ENCODE results near the gene APOL2.

Gene APOL2

DNA sequence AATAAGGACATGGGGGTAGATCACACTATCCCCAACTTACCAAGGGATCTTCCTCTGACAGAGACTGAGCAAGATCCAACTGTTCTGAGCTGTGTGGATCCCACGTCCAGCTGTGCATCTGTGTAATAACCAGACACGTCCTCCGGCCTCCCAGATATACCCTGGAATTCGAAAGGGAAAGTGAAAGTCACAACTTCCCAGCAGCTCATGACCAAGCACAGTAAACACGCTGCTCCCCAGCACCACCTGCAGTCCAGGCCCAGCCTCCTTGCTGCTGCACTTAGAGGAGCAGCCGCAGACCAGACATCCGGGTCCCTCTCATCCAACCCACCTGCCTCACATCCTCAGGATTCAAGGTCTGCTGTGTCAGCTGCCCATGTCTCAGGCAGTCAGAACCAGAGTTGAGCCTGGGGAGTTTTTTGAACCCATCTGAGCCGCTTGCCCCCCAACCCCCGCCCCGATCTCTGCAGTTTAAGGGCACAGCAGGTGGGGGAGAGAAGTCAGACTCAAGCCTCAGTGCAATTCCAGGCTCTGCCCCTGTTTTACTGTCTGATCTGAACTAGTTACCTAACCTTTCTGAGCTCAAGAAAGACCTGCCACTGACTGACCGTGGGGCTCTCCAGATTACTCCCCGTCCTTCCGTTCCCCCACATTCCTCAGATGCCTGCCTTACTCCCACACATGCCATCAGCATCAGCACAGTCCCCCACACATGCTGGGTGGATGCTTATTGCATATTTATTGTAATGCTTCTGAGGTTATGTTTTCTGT is at the start of gene APOL2:
Gene APOL2, minus strand, starts transcription at position 127 of the 771 bp plus-strand sequence. CDS start 6,365 bp downstream, outside the sequence.
- Histone ChIP-seq H3K27me3 (ENCODE audit: control insufficient read depth, insufficient read depth, low read length) (no peaks in the 10 kb centered on the region), H3K36me3 (ENCODE audit: control insufficient read depth, insufficient read depth, low read length) (no peaks in the 10 kb centered on the region), H3K4me3 (ENCODE audit: low read length) (peak within 1 kb of the TSS; percentile 80), H3K9ac (ENCODE audit: low read length) (peak within 1 kb of the TSS; percentile 80), H3K4me1 (ENCODE audit: control insufficient read depth, insufficient read depth, low read length) (peaks cover 39% of the 10 kb centered on the region), H3K27ac (ENCODE audit: low read depth, low read length) (peak within 1 kb of the TSS; percentile 95)

DNA sequence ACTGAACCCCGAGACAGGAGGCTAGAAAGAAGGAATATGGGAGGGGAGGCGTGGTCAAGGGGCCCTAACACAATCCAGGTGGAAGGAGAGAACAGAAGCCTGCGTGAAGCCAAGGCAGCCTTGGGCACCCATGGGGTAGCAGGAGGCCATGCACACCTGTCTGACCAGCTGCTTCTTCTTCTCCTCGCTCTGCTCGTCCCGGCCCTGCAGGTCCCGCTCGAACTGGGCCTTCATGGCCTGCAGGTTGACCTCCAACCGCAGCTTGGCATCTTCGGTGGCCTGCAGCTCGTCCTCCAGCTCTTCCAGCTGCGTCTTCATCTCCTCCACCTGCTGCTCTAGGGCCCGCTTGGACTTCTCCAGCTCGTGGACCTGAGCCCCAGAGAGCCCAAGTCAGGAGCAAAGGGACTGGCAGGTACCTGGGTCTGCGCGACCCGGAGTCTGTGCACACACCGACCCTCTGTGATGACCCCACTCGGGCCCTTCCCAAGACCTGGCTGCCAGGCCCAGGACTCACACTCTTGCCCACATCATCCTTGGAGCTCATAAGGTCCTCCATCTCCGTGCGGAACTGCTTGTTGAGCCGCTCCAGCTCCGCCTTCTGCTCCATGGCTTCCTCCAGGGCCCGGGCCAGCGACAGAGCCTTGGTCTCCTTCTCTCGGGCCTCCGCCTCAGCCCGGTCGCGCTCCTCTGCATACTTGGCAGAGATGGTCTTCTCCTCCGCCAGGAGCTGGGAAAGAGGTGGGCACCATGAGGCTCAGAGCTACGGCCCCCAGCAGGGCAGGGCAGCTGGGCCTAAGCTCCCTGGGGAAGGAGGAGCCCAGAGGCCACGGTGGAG is 49.5 kb upstream of the APOL2 start:
- Histone ChIP-seq H3K4me1 (ENCODE audit: control insufficient read depth, insufficient read depth, low read length) (peaks cover 4% of the 10 kb centered on the region), H3K36me3 (ENCODE audit: control insufficient read depth, insufficient read depth, low read length) (peaks cover 81% of the 10 kb centered on the region), H3K4me3 (ENCODE audit: low read length) (no peak overlapping the region), H3K27me3 (ENCODE audit: control insufficient read depth, insufficient read depth, low read length) (no peaks in the 10 kb centered on the region), H3K9ac (ENCODE audit: low read length) (no peak overlapping the region), H3K27ac (ENCODE audit: low read depth, low read length) (peak overlapping the region; percentile 62)

DNA sequence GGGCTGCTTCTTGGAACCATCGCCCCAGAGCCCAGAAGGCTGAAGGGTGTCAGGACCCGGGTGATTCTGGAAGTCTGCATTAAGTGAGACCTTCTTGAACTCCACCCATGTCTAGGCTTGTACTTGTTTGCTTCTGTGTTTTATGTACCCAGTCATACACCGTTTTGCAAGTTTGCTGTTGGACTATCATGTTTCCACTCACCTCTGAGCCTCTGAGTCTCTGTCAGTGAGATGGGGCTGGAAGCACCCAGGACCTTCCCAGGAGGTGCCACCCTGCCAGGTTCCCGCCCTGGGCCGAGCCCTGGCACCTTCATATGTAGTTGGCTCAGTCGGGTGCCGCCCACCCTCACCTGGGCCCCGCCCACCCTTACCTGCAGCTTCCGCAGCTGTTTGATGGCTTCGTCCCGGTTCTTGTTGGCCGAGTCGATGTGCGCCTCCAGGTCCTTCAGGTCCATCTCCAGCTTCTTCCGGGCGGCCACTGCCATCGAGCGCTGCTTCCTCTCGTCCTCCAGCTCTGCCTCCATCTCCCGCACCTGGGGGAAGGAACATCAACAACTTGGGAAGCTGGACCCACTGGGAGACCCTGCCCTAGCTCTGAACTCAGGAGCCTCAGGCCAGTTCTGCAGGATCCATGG is 48.7 kb upstream of the APOL2 start:
- peak overlapping the region; percentile 62 for H3K27ac ChIP-seq (ENCODE audit: low read depth, low read length)
- peaks cover 4% of the 10 kb centered on the region for H3K4me1 ChIP-seq (ENCODE audit: control insufficient read depth, insufficient read depth, low read length)

GRCh38 chr22:36286096-36286957 is 47.0 kb upstream of the APOL2 start:
- Histone ChIP-seq H3K9ac (ENCODE audit: low read length) (no peak overlapping the region), H3K36me3 (ENCODE audit: control insufficient read depth, insufficient read depth, low read length) (peaks cover 79% of the 10 kb centered on the region)

More for the DNA sequence above, 48.7 kb upstream of the APOL2 start:
- H3K27me3 ChIP-seq (ENCODE audit: control insufficient read depth, insufficient read depth, low read length) = no peaks in the 10 kb centered on the region
- no peak overlapping the region for H3K9ac ChIP-seq (ENCODE audit: low read length)
- no peak overlapping the region for H3K4me3 ChIP-seq (ENCODE audit: low read length)
- H3K36me3 ChIP-seq (ENCODE audit: control insufficient read depth, insufficient read depth, low read length) = peaks cover 79% of the 10 kb centered on the region

GRCh38 chr22:36285545-36285944 is 46.2 kb upstream of the APOL2 start:
- Histone ChIP-seq H3K27me3 (ENCODE audit: control insufficient read depth, insufficient read depth, low read length) (no peaks in the 10 kb centered on the region), H3K4me1 (ENCODE audit: control insufficient read depth, insufficient read depth, low read length) (peaks cover 4% of the 10 kb centered on the region), H3K4me3 (ENCODE audit: low read length) (no peak overlapping the region), H3K9ac (ENCODE audit: low read length) (no peak overlapping the region), H3K36me3 (ENCODE audit: control insufficient read depth, insufficient read depth, low read length) (peaks cover 84% of the 10 kb centered on the region), H3K27ac (ENCODE audit: low read depth, low read length) (peak overlapping the region; percentile 92)

More at GRCh38 chr22:36286096-36286957, 47.0 kb upstream of the APOL2 start:
- Histone ChIP-seq H3K4me3 (ENCODE audit: low read length) (no peak overlapping the region), H3K27ac (ENCODE audit: low read depth, low read length) (peak overlapping the region; percentile 92), H3K27me3 (ENCODE audit: control insufficient read depth, insufficient read depth, low read length) (no peaks in the 10 kb centered on the region), H3K4me1 (ENCODE audit: control insufficient read depth, insufficient read depth, low read length) (peaks cover 4% of the 10 kb centered on the region)

GRCh38 chr22:36285017-36285416 is 45.7 kb upstream of the APOL2 start:
- H3K27ac ChIP-seq (ENCODE audit: low read depth, low read length) = peak overlapping the region; percentile 92
- no peak overlapping the region for H3K4me3 ChIP-seq (ENCODE audit: low read length)
- H3K4me1 ChIP-seq (ENCODE audit: control insufficient read depth, insufficient read depth, low read length) = peaks cover 4% of the 10 kb centered on the region
- H3K36me3 ChIP-seq (ENCODE audit: control insufficient read depth, insufficient read depth, low read length) = peaks cover 84% of the 10 kb centered on the region
- H3K27me3 ChIP-seq (ENCODE audit: control insufficient read depth, insufficient read depth, low read length) = no peaks in the 10 kb centered on the region
- no peak overlapping the region for H3K9ac ChIP-seq (ENCODE audit: low read length)

DNA sequence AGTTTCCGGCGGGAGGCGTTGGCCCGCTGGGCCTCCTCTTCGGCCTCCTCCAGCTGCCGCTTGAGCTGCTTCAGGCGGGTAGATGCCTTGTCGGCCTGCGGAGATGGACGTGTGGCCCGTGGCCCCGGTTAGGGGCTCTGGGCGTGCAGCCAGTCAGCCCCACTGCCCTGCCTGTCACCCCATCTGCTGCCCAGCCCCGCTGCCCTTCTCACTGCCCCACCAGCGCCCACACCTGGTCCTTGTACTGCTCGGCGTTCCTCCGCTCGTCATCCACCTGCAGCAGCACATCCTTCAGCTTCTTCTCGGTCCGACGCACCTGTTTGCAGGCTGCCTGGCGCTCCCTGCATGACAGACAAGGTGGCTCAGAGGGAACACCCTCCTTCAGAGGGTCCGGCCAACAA is 44.8 kb upstream of the APOL2 start:
- Histone ChIP-seq H3K36me3 (ENCODE audit: control insufficient read depth, insufficient read depth, low read length) (peaks cover 76% of the 10 kb centered on the region), H3K27ac (ENCODE audit: low read depth, low read length) (peak overlapping the region; percentile 92), H3K4me1 (ENCODE audit: control insufficient read depth, insufficient read depth, low read length) (peaks cover 4% of the 10 kb centered on the region)

GRCh38 chr22:36282328-36282831 is 43.1 kb upstream of the APOL2 start:
- H3K9ac ChIP-seq (ENCODE audit: low read length) = no peak overlapping the region
- H3K4me3 ChIP-seq (ENCODE audit: low read length) = no peak overlapping the region
- H3K4me1 ChIP-seq (ENCODE audit: control insufficient read depth, insufficient read depth, low read length) = peaks cover 4% of the 10 kb centered on the region
- peaks cover 60% of the 10 kb centered on the region for H3K36me3 ChIP-seq (ENCODE audit: control insufficient read depth, insufficient read depth, low read length)
- no peak overlapping the region for H3K27ac ChIP-seq (ENCODE audit: low read depth, low read length)
- H3K27me3 ChIP-seq (ENCODE audit: control insufficient read depth, insufficient read depth, low read length) = no peaks in the 10 kb centered on the region

More for the DNA sequence above, 44.8 kb upstream of the APOL2 start:
- Histone ChIP-seq H3K9ac (ENCODE audit: low read length) (no peak overlapping the region), H3K4me3 (ENCODE audit: low read length) (no peak overlapping the region), H3K27me3 (ENCODE audit: control insufficient read depth, insufficient read depth, low read length) (no peaks in the 10 kb centered on the region)

- Histone ChIP-seq H3K27ac (ENCODE audit: low read depth, low read length) (no peak overlapping the region), H3K9ac (ENCODE audit: low read length) (no peak overlapping the region), H3K36me3 (ENCODE audit: control insufficient read depth, insufficient read depth, low read length) (peaks cover 56% of the 10 kb centered on the region), H3K27me3 (ENCODE audit: control insufficient read depth, insufficient read depth, low read length) (no peaks in the 10 kb centered on the region), H3K4me3 (ENCODE audit: low read length) (no peak overlapping the region), H3K4me1 (ENCODE audit: control insufficient read depth, insufficient read depth, low read length) (peaks cover 4% of the 10 kb centered on the region)
These were observed 42.5 kb upstream of the APOL2 start for GRCh38 chr22:36281781-36282327.

GRCh38 chr22:36280379-36280778 is 41.1 kb upstream of the APOL2 start:
- H3K36me3 ChIP-seq (ENCODE audit: control insufficient read depth, insufficient read depth, low read length) = peaks cover 42% of the 10 kb centered on the region

DNA sequence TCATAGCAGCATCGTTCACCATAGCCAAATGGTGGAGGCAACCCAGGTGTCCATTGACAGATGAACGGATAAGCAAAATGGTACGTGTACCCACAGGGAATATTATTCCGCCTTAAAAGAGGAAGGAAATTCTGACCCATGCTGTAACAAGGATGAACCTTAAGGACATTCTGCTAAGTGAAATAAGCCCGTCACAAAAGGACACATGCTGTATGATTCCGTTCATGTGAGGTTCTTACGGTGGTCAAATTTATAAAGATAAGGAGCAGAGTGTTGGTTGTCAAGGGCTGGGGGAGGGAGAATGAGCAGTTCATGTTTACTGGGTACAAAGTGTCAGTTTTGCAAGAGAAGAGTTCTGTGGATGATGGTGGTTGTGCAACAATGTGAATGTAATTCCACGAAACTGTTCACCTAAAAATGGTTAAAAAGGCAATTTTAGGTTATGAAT is 39.9 kb upstream of the APOL2 start:
- no peak overlapping the region for H3K4me3 ChIP-seq (ENCODE audit: low read length)
- no peaks in the 10 kb centered on the region for H3K4me1 ChIP-seq (ENCODE audit: control insufficient read depth, insufficient read depth, low read length)
- no peaks in the 10 kb centered on the region for H3K27me3 ChIP-seq (ENCODE audit: control insufficient read depth, insufficient read depth, low read length)
- H3K36me3 ChIP-seq (ENCODE audit: control insufficient read depth, insufficient read depth, low read length) = peaks cover 30% of the 10 kb centered on the region
- no peak overlapping the region for H3K27ac ChIP-seq (ENCODE audit: low read depth, low read length)
- H3K9ac ChIP-seq (ENCODE audit: low read length) = no peak overlapping the region

More at GRCh38 chr22:36280379-36280778, 41.1 kb upstream of the APOL2 start:
- Histone ChIP-seq H3K4me1 (ENCODE audit: control insufficient read depth, insufficient read depth, low read length) (no peaks in the 10 kb centered on the region), H3K27me3 (ENCODE audit: control insufficient read depth, insufficient read depth, low read length) (no peaks in the 10 kb centered on the region), H3K27ac (ENCODE audit: low read depth, low read length) (no peak overlapping the region), H3K4me3 (ENCODE audit: low read length) (no peak overlapping the region), H3K9ac (ENCODE audit: low read length) (no peak overlapping the region)

Measured in rectal smooth muscle tissue (tissue), 1 donor.